Thoracic aorta (tissue), 2 donors: ENCODE results near the gene BARX1. TPM values are rescaled to one million over a fixed set of nuclear protein-coding genes. Genes with fewer than 3 reads are reported as not detected.

ENCODE experiments used
- ATAC-seq: fragments of 150-250 bp; one replicate; pipeline ENCODE4 v1.8.0; 2017; ENCODE audit warnings: low read depth; ENCODE audit not compliant: insufficient number of reproducible peaks, low FRiP score
- DNase-seq: peaks from one replicate; pipeline ENCODE4 v3.0.0-alpha.2; 2020; ENCODE audit warnings: low spot score
- H3K27ac ChIP-seq, 2 donors: fragments of 200-600 bp; sonication (generic); 1 replicate in 1 of 2; 2 replicates in 1 of 2; pipeline ENCODE4 v1.5.1; 2016; ENCODE audit warnings: mild to moderate bottlenecking in 2 of 2, moderate library complexity in 2 of 2
- H3K27me3 ChIP-seq: fragments of 200-600 bp; sonication (generic); replicated peaks from 2 replicates; pipeline ENCODE4 v1.6.0; 2016; ENCODE audit warnings: mild to moderate bottlenecking; ENCODE audit not compliant: insufficient read depth
- H3K36me3 ChIP-seq: fragments of 200-600 bp; sonication (generic); one replicate; pipeline ENCODE4 v1.5.1; 2016
- H3K4me1 ChIP-seq, 2 donors: fragments of 200-600 bp; sonication (generic); 1 replicate in 1 of 2; 2 replicates in 1 of 2; pipeline versions ENCODE4 v1.5.1 to v1.6.0; 2016; ENCODE audit warnings: low read depth in 2 of 2, mild to moderate bottlenecking in 1 of 2; ENCODE audit not compliant: control insufficient read depth in 1 of 2
- H3K4me3 ChIP-seq: fragments of 200-600 bp; sonication (generic); 2 replicates; pipeline ENCODE4 v1.5.1; 2016; ENCODE audit warnings: mild to moderate bottlenecking
- H3K9me3 ChIP-seq: fragments of 200-600 bp; sonication (generic); 2 replicates; pipeline ENCODE4 v1.5.1; 2016
- total RNA-seq, 2 donors: library from RNA; depleted of rRNA; stranded (reverse); fragments of >200 nt; gene quantifications; one replicate each; pipeline versions ENCODE4 v1.1.0 to v1.2.3, GENCODE V29; 2016
- TF ChIP-seq, protein P1 (sequence below): fragments of 200-600 bp; sonication (generic); IDR thresholded peaks from one replicate; pipeline ENCODE4 v1.5.1; 2019; ENCODE audit warnings: antibody characterized with exemption

The BARX1 gene
- total RNA-seq, 2 donors from 2014 or later: not detected

DNA sequence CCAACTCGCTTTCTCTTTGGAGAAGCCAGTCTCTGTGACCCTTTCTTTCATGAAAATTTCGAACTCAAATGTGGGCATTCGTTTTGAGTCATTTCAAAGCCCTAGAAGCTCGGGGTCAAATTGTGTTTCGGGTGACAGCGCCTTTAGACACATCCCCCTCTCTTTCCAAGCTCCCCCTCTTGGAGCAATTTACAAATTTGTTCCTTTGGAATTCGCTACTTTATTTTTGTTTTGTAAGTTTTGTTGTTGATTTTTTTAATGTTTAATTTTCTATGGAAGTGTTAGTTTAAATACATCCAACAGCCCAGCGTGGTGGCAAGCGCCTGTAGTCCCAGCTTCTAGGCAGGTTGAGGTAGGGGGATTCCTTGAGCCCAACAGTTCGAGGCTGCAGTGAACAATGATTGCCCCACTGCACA, 4.6 kb upstream of the BARX1 start:
- H3K27me3 ChIP-seq: peaks cover 38% of the 10 kb centered on the region
- peak overlapping the region; percentile 60 for H3K4me3 ChIP-seq
- no peaks in the 10 kb centered on the region for H3K9me3 ChIP-seq
- TF ChIP-seq, protein P1, sequence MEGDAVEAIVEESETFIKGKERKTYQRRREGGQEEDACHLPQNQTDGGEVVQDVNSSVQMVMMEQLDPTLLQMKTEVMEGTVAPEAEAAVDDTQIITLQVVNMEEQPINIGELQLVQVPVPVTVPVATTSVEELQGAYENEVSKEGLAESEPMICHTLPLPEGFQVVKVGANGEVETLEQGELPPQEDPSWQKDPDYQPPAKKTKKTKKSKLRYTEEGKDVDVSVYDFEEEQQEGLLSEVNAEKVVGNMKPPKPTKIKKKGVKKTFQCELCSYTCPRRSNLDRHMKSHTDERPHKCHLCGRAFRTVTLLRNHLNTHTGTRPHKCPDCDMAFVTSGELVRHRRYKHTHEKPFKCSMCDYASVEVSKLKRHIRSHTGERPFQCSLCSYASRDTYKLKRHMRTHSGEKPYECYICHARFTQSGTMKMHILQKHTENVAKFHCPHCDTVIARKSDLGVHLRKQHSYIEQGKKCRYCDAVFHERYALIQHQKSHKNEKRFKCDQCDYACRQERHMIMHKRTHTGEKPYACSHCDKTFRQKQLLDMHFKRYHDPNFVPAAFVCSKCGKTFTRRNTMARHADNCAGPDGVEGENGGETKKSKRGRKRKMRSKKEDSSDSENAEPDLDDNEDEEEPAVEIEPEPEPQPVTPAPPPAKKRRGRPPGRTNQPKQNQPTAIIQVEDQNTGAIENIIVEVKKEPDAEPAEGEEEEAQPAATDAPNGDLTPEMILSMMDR: no peak
- peak overlapping the region in 1 of 2 donors; percentile 5 for H3K27ac ChIP-seq
- ATAC-seq (no peak), DNase-seq (no peak)
- peaks cover 22 to 42% of the 10 kb centered on the region in 2 donors for H3K4me1 ChIP-seq
- H3K36me3 ChIP-seq: no peaks in the 10 kb centered on the region

DNA sequence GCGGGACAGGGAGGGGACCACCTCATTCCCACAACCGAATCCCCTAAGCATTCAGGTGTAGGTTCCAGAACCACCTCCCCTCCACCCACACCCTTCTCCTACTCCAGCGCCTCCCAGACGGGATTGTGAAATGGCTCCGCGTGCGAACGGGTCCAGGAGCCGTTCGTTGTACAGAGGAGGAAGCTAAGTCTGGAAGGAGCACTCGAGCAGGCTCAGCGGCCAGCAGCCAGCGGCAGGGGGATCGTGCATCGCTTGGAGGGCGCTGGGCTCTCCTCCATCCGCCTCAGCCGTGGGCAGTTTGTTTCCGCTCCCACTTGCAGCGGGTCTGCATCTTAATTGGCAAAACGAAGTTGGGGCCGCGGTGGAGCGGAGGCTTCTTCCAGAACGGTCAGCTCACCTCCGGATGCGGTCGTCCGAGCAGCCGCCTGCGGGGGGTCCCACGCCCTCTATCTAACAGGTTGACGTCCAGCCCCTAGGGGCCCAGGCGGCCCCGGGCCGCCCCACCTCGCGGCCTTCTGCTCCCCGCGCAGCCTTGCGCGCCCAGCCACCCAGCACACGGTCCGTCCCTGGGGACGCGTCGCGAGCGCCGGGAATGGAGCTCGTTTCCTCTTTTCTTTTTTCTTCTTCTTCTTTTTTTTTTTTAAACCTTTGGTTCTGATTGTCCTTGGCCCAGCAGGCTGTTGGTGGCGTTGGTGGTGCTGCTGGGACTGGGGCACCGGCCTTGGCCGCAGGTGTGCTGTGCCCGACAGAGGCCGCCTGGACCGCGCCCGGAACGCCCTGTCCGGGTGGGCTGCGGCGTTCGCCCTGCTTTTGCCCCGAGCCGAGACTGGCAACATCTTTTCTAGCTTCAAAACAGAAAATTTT, 3.9 kb upstream of the BARX1 start:
- Histone ChIP-seq H3K4me3 (peak overlapping the region; percentile 60), H3K27me3 (peaks cover 45% of the 10 kb centered on the region), H3K27ac (no peak overlapping the region), H3K4me1 (peaks cover 26 to 49% of the 10 kb centered on the region in 2 donors), H3K9me3 (no peaks in the 10 kb centered on the region), H3K36me3 (no peaks in the 10 kb centered on the region)
- ATAC-seq (no peak), DNase-seq (no peak)
- TF ChIP-seq, protein P1: no peak

DNA sequence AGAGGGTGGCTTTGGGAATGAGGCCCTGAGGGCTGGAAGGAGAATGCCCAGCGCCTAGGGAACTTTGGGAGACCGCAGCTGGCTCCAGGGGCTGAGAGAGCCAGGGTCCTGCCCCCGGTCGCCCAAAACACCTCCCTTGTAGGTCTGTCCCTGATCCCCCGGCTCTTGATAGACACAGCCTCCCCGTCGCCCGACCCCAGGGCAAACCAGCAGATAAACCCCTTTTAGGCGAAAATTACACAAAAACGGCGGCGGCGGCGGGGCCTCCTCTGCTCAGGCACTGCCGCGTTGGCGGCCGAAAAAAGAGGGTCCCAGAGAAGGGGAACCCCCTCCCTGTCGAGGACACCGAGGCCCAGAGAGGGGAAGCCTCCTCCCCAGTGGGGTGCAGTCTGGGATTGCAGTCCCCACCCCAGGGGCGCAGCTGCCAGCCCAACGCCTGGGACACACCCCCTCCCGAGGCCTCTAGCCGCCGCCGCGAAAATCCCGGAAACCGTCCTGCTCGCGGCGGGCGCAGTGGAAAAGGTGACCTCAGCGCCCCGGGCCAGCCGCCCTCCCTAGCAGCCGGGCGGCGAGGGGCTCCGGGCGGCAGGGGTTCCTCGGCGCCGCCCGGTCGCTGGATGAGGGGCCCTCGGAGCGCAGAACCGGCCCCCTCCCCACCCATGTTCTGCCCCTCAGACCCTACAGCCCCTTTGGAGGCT, 3.1 kb upstream of the BARX1 start:
- no peak for DNase-seq
- H3K4me1 ChIP-seq: peaks cover 27 to 55% of the 10 kb centered on the region in 2 donors

DNA sequence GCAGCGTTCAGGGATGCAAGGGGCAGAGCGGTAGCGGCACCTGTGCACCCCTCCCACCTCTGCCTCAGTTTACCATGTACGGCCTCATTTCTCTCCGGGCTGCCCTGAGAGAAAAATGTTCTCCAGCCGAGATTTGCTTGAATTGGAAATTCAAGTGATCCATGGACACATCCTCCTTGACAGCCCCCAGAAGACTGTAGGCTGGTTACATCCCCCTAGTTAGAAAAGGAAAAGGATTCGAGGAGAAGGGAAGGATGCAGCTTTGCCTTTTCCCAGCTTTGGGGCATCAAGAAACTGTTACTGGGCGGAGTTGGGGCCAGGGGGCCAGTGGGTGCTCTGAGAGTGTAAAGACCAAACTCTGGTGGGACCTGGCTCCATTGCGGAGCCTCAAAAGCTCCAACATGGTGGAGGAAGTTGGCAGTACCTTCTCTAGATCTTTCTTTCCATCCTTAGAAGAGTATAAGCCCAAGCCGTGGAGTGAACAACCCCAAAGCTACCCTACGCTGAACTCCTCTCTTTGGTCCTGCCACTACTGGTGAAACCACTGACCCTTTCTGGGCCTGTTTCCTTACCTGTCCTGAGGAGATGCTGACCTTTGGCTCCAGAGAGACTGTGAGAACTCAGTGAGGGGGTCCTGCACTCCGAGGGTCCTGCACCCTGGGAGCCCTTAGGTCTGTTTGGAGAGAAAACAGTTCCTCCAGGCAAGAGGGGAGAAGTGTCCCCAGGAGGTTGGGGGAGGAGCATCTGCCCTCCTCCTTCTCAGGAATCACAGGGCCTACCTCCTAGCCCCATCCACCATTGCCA, 1.0 kb upstream of the BARX1 start:
- H3K27me3 ChIP-seq: peaks cover 63% of the 10 kb centered on the region
- H3K4me3 ChIP-seq: peak overlapping the region; percentile 69
- TF ChIP-seq, protein P1: no peak
- no peaks in the 10 kb centered on the region for H3K9me3 ChIP-seq
- ATAC-seq: no peak
- no peak overlapping the region for H3K27ac ChIP-seq
- no peak for DNase-seq
- no peaks in the 10 kb centered on the region for H3K36me3 ChIP-seq
- H3K4me1 ChIP-seq: peaks cover 29 to 70% of the 10 kb centered on the region in 2 donors

More for the DNA sequence above, 3.1 kb upstream of the BARX1 start:
- ATAC-seq: no peak
- Histone ChIP-seq H3K36me3 (no peaks in the 10 kb centered on the region), H3K27me3 (peaks cover 53% of the 10 kb centered on the region), H3K27ac (peak overlapping the region in 1 of 2 donors; percentile 17), H3K9me3 (no peaks in the 10 kb centered on the region), H3K4me3 (peak overlapping the region; percentile 60)
- TF ChIP-seq, protein P1: no peak
